HG03342 (cell line): Measurements from ENCODE around the gene NYAP2.
A peak's percentile ranks its signal among the peaks of the same experiment; 100 is the strongest.

ENCODE experiments used
- ATAC-seq: cut with Tn5 transposase; IDR thresholded peaks from one replicate; pipeline ENCODE4 v1.9.1; 2021; ENCODE audit warnings: mild to moderate bottlenecking, moderate library complexity; ENCODE audit not compliant: unreplicated experiment

Gene NYAP2

DNA sequence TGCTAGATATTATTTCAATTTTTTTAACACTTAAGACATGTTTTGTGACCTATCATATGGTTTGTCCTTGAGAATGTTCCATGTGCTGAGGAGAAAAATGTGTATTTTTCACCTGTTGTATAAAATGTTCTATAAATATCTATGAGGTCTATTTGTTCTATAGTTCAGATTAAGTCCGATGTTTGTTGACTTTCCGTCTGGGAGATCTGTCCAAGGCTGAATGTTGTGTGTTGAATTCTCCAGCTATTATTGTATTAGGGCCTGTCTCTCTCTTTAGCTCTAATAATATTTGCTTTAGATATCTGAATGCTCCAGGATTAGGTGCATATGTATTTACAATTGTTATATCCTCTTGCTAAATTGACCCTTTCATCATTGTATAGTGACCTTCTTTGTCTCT is 144.1 kb downstream of the NYAP2 start:
- ATAC-seq, result no peak

DNA sequence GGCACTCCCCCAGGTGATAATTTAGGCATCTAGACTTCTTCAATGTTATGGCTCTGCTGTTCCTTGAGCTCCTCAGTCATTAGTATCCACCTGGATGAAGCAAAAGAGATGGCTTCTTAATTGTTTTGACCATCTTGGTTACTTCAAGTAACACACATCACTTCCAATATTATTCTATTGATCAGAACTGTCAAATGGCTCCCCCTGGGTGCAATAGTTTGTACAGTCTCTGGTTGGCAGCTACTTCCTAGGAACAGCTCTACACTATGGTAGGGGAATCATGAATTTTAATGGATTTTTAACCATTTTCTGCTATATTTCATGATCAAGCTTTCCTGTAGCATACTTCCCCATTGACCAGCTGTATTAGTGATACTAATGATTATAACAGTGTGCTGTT is 157.0 kb downstream of the NYAP2 start:
- no peak for ATAC-seq

- no peak for ATAC-seq
Observed at GRCh38 chr2:225558399-225559071, 159.0 kb downstream of the NYAP2 start.

DNA sequence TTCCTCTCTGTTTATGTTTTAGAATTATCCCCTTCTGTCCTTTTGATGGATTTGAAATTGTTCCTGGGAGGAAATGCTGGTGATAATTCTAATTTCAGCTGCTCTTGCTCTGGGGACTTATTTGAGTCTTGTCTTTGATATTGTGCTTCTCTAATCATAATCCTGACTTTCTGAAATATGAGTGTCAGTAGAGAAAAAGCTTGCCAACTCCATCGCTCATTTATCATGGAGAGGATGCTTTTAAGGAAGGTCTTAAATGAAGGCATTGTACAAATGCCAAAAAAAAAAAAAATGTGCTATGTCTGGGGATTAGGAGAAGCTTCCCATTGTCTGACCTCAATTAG is 159.5 kb downstream of the NYAP2 start:
- ATAC-seq, result no peak

DNA sequence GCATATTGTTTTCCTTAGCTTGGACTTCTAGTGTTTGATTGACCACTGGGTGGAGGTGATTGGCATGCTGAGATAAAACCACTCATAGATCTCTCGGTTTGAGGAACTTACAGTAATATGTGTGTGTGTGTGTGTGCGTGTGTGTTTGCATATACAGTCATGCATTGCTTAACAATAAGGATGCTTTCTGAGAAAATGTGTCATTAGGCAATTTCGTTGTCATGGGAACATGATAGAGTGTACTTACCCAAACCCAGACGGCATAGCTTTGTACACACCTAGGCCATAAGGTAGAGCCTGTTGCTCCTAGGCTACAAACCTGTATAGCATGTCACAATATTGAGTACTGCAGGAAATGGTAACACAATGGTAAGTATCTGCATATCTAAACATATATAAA is 167.3 kb downstream of the NYAP2 start:
- no peak for ATAC-seq

DNA sequence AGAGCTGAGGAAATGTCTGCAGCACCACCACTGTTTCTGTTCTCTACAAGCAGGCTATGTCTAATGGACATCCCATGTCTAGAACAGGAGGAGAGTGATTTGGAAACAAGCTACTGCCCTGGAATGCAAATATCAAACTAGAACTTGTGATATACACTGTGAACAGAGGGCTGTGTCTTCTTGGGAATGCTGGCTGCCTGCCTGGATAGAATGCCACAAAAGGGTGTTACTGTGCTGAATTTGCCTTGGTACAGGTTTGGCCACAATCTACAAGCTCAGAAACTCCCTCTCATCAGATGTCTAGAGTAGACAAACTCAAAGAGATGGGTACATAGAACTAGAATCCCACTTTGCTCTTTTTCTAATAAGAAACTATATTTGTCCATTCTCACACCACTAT is 170.5 kb downstream of the NYAP2 start:
- ATAC-seq, result no peak

- no peak for ATAC-seq
Observed at GRCh38 chr2:225573603-225574002, 174.1 kb downstream of the NYAP2 start.

- no peak for ATAC-seq
Observed at GRCh38 chr2:225574582-225575138, 175.2 kb downstream of the NYAP2 start.

GRCh38 chr2:225581135-225581534 is 181.6 kb downstream of the NYAP2 start:
- no peak for ATAC-seq

DNA sequence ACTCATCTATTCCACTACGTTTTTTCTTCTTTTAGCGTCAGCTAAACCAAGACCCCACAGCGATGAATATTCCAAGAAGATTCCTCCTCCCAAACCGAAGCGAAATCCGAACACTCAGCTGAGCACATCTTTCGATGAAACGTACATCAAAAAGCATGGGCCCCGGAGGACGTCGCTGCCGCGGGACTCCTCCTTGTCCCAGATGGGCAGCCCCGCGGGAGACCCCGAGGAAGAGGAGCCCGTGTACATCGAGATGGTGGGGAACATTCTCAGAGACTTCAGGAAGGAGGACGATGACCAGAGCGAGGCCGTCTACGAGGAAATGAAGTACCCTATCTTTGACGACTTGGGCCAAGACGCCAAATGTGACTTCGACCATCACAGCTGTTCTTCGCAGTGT is 182.4 kb downstream of the NYAP2 start:
- no peak for ATAC-seq

DNA sequence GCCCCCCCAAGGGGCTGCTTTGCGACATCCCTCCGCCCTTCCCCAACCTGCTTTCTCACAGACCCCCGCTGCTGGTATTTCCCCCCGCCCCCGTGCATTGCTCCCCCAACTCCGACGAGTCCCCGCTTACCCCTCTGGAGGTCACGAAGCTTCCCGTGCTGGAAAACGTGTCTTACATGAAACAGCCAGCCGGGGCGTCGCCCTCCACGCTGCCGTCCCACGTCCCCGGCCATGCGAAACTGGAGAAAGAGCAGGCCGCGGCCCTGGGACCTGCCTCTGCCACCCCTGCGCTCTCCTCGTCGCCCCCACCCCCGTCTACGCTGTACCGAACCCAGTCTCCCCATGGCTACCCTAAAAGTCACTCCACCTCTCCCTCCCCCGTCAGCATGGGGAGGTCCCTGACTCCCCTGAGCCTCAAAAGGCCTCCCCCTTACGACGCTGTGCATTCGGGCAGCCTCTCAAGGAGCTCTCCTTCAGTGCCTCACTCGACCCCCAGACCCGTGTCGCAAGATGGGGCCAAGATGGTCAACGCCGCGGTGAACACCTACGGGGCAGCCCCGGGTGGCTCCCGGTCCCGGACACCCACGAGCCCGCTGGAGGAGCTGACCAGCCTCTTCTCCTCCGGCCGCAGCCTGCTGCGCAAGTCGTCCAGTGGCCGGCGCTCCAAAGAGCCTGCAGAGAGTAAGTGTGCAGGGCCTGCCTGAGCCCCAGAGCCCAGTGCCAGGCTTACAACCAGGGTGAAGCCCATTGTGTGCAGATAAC is 183.0 kb downstream of the NYAP2 start:
- ATAC-seq, result no peak

GRCh38 chr2:225584796-225585195 is 185.3 kb downstream of the NYAP2 start:
- no peak for ATAC-seq

- ATAC-seq, result no peak
Observed at GRCh38 chr2:225590932-225591331, 191.4 kb downstream of the NYAP2 start.

DNA sequence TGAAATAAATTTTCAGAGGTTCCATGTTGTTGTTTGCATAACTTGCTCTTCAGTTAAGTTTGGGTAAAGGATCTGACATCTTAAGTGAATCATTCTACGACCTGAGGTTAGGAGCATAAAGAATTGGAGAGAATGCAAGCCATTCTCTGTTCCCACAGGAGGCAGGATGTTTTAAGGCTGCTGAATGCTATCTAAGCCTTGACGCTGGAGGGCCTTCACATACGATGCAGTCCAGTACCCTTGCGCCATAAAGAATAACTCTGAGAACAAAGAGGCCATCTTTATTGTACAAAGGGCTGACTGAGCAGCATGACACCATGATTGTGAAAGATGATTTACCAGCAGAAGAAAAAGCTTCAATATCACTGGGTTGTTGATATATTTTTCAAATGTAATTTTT is 198.4 kb downstream of the NYAP2 start:
- ATAC-seq, result no peak

DNA sequence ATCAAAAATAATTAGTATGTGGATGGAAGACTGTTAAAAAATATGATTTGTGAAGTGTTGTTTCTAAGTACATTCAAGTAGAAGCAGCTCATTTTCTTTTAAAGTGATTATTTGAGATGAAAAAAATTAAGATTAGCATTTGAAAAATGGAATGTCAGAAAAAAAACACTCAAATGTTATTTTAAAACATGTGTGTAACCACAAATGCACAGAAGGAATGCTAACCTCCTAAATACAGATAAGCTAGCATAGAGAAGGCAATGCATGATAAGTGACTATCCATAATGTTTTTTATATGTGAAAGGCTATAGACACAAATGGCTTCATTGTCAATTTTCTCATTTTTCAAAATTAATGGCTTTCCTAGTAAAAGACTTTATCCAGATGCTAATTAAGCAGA is 198.9 kb downstream of the NYAP2 start:
- no peak for ATAC-seq

- ATAC-seq, result no peak
Observed at GRCh38 chr2:225598897-225599296, 199.4 kb downstream of the NYAP2 start.

GRCh38 chr2:225599856-225600255 is 200.3 kb downstream of the NYAP2 start:
- ATAC-seq, result no peak

DNA sequence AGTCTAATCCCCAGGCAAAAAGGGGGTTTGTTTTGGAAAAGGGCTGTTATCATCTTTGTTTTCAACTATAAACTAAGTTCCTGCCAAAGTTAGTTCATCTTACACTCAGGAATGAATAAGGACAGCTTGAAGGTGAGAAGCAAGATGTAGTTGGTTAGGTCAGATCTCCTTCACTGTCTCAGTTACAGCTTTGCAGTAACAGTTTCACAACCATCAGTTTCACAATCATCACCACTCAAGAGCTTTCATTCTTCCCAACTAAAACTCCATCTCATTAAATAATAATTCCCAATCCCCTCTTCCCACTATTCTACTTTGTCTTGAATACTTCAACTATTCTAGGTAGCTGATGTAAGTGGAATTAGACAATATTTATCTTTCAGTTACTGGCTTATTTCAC is 200.9 kb downstream of the NYAP2 start:
- ATAC-seq, result peak; percentile 62

GRCh38 chr2:225600865-225601264 is 201.4 kb downstream of the NYAP2 start:
- no peak for ATAC-seq

GRCh38 chr2:225602205-225602604 is 202.7 kb downstream of the NYAP2 start:
- ATAC-seq, result no peak

GRCh38 chr2:225608136-225608535 is 208.6 kb downstream of the NYAP2 start:
- ATAC-seq, result no peak

DNA sequence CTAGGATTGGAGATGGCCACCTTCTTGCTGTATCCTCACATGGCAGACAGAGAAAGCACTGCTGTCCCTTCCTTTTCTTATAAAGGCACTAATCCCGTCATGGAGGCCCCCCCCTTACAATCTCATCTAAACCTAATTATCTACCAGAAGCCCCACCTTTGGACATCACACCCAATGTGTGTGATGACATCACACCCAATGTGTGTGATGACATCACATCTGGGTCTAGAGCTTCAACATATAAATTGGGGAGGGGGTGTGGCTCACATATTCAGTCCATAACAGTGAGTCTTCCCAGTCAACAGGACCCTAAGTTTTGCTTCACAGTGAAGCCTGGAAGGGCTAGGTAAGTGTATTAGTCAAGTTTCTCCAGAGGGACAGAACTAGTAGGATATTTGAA is 213.1 kb downstream of the NYAP2 start:
- ATAC-seq, result no peak
